K562 (cell line): Measurements from ENCODE around the gene UBA1. TPM values are rescaled to one million over a fixed set of nuclear protein-coding genes. Genes with fewer than 3 reads are reported as not detected.

Experiments used
- ELF2 ChIP-seq: fragments of 250-450 bp; sonication (Bioruptor Pico); IDR thresholded peaks from 2 replicates; pipeline ENCODE4 v1.5.0; 2021; ENCODE audit warnings: mild to moderate bottlenecking
- EP400 ChIP-seq: fragments of 450-650 bp; IDR thresholded peaks from 2 replicates; pipeline ENCODE4 v1.6.1; 2017; ENCODE audit warnings: antibody characterized with exemption, mild to moderate bottlenecking, moderate library complexity
- NONO ChIP-seq, 2 experiments: fragments of 200-400 bp in 1 of 2; fragments of 450-650 bp in 1 of 2; formaldehyde crosslinking in 1 of 2; IDR thresholded peaks; 2 replicates each; pipeline ENCODE4 v1.6.1; 2017; ENCODE audit warnings: low read depth in 2 of 2, mild to moderate bottlenecking in 2 of 2, moderate library complexity in 2 of 2, low read length in 1 of 2
- SMARCA4 ChIP-seq: fragments of 450-650 bp; IDR thresholded peaks from 2 replicates; pipeline ENCODE4 v1.6.1; 2016
- SMARCB1 ChIP-seq: IDR thresholded peaks from 2 replicates; pipeline ENCODE4 v1.6.1; 2011; ENCODE audit warnings: improper control_type of control experiment, low read depth; ENCODE audit not compliant: insufficient read length
- polyA plus RNA-seq, 8 experiments: library from polyadenylated mRNA; depleted of rRNA in 4 of 8; stranded (reverse) in 5 of 8; unstranded in 3 of 8; fragments of >200 nt; fragmentation: Nextera tagmentation in 2 of 8; fragmentation: Illumina TruSeq in 1 of 8; extraction: Ambion mirVana in 2 of 8; extraction: Trizol in 1 of 8; gene quantifications; 2 replicates each; pipeline versions ENCODE4 v1.2.1 to v1.2.3, GENCODE V29; 2011 to 2014; ENCODE audit warnings: inconsistent platforms in 1 of 8, missing spikeins in 1 of 8
- total RNA-seq, 7 experiments: library from RNA; depleted of rRNA in 6 of 7; stranded (reverse); fragments of >200 nt in 6 of 7; fragmentation: Illumina TruSeq in 2 of 7; extraction: Trizol in 2 of 7; gene quantifications; 2 replicates each; pipeline versions ENCODE4 v1.2.1 to v1.2.3, GENCODE V29; 2011 to 2021; ENCODE audit warnings: low replicate concordance in 1 of 7
- TF ChIP-seq, protein P1 (sequence below): IDR thresholded peaks from 2 replicates; pipeline ENCODE4 v1.6.1; 2011; ENCODE audit warnings: borderline replicate concordance, low read depth, mild to moderate bottlenecking, moderate library complexity, low read length; ENCODE audit not compliant: insufficient read depth, poor library complexity, severe bottlenecking
- TF ChIP-seq, protein P2 (sequence below): fragments of 250-450 bp; sonication (Bioruptor Pico); IDR thresholded peaks from 2 replicates; pipeline ENCODE4 v1.5.0; 2022; ENCODE audit warnings: mild to moderate bottlenecking
- TF ChIP-seq, protein P3 (sequence below): sonication (generic); formaldehyde crosslinking; IDR thresholded peaks from 2 replicates; pipeline ENCODE4 v1.4.0; 2020; ENCODE audit warnings: mild to moderate bottlenecking, missing genetic modification reagents
- TF ChIP-seq, protein P4 (sequence below): sonication (generic); formaldehyde crosslinking; IDR thresholded peaks from 2 replicates; pipeline ENCODE4 v1.9.0; 2022; ENCODE audit warnings: mild to moderate bottlenecking, missing genetic modification reagents
- TF ChIP-seq, protein P5 (sequence below): fragments of 450-650 bp; formaldehyde crosslinking; IDR thresholded peaks from 2 replicates; pipeline ENCODE4 v1.4.0; 2022; ENCODE audit warnings: missing genetic modification characterization
- TF ChIP-seq, protein P6 (sequence below), 2 experiments: fragments of 450-650 bp in 1 of 2; sonication (generic) in 1 of 2; formaldehyde crosslinking in 1 of 2; IDR thresholded peaks in 1 of 2; conservative IDR thresholded peaks in 1 of 2; 2 replicates each; pipeline versions ENCODE4 v1.6.1 to v1.8.1; 2016 to 2023; ENCODE audit warnings: mild to moderate bottlenecking in 2 of 2, moderate library complexity in 2 of 2, inconsistent platforms in 1 of 2, missing genetic modification reagents in 1 of 2
- TF ChIP-seq, protein P7 (sequence below), 2 experiments: fragments of 450-650 bp; IDR thresholded peaks; 2 replicates each; pipeline ENCODE4 v1.6.1; 2016

UBA1 gene
- total and polyA plus RNA-seq, 9 of the 15 experiments (the other 6 are each of a cell fraction or from before 2014, with no cell fraction given), result 32.0 to 174 (median 93.6) TPM

DNA sequence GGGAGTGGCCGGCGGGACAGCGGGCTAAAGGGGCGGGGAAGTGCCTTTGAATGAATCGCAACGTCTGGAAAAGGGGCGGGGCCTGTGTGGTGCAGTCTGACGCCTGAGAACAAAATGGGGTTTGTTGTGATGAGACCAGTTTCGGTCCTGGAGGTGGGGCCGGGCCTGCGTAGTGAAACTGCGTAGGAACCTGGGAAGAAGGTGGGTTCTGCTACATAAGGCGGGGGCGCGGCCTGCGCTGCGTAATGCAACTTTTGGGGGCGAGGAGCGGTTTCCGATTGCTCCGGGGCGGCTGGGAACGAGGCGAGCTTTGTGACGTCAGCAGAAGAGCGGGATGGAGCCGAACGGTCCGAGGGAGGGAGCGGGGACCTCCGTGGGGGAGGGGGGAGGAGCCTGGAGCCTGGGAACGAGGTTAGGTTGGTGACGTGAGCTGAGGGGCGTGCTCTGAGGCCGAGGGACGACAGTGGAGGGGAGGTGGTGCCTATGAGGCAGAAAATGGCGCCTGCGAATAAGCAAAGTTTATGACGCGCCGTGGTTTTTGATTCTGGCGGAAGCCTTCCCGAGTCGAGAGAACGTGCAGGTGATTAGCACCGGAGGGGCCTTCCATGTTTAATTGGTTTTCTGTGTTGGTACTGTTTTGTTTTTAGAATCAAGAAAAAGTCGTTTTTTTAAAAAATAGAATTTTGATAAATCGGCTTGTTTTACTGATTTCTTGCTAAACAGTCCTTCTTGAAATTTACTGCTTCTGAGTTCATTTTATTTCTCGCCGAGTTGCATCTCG, 39.9 kb downstream of the UBA1 start (continued):
- TF ChIP-seq, protein P1, sequence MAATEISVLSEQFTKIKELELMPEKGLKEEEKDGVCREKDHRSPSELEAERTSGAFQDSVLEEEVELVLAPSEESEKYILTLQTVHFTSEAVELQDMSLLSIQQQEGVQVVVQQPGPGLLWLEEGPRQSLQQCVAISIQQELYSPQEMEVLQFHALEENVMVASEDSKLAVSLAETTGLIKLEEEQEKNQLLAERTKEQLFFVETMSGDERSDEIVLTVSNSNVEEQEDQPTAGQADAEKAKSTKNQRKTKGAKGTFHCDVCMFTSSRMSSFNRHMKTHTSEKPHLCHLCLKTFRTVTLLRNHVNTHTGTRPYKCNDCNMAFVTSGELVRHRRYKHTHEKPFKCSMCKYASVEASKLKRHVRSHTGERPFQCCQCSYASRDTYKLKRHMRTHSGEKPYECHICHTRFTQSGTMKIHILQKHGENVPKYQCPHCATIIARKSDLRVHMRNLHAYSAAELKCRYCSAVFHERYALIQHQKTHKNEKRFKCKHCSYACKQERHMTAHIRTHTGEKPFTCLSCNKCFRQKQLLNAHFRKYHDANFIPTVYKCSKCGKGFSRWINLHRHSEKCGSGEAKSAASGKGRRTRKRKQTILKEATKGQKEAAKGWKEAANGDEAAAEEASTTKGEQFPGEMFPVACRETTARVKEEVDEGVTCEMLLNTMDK, result no peak
- TF ChIP-seq, protein P2, sequence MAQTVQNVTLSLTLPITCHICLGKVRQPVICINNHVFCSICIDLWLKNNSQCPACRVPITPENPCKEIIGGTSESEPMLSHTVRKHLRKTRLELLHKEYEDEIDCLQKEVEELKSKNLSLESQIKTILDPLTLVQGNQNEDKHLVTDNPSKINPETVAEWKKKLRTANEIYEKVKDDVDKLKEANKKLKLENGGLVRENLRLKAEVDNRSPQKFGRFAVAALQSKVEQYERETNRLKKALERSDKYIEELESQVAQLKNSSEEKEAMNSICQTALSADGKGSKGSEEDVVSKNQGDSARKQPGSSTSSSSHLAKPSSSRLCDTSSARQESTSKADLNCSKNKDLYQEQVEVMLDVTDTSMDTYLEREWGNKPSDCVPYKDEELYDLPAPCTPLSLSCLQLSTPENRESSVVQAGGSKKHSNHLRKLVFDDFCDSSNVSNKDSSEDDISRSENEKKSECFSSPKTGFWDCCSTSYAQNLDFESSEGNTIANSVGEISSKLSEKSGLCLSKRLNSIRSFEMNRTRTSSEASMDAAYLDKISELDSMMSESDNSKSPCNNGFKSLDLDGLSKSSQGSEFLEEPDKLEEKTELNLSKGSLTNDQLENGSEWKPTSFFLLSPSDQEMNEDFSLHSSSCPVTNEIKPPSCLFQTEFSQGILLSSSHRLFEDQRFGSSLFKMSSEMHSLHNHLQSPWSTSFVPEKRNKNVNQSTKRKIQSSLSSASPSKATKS, result no peak
- TF ChIP-seq, protein P3, sequence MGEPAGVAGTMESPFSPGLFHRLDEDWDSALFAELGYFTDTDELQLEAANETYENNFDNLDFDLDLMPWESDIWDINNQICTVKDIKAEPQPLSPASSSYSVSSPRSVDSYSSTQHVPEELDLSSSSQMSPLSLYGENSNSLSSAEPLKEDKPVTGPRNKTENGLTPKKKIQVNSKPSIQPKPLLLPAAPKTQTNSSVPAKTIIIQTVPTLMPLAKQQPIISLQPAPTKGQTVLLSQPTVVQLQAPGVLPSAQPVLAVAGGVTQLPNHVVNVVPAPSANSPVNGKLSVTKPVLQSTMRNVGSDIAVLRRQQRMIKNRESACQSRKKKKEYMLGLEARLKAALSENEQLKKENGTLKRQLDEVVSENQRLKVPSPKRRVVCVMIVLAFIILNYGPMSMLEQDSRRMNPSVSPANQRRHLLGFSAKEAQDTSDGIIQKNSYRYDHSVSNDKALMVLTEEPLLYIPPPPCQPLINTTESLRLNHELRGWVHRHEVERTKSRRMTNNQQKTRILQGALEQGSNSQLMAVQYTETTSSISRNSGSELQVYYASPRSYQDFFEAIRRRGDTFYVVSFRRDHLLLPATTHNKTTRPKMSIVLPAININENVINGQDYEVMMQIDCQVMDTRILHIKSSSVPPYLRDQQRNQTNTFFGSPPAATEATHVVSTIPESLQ (CRISPR knock-in tag), result no peak
- TF ChIP-seq, protein P4, sequence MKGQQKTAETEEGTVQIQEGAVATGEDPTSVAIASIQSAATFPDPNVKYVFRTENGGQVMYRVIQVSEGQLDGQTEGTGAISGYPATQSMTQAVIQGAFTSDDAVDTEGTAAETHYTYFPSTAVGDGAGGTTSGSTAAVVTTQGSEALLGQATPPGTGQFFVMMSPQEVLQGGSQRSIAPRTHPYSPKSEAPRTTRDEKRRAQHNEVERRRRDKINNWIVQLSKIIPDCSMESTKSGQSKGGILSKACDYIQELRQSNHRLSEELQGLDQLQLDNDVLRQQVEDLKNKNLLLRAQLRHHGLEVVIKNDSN (CRISPR knock-in tag), result no peak
- TF ChIP-seq SMARCA4 (no peak), SMARCB1 (no peak), EP400 (peak; percentile 53; the same call in 1 of the 2 replicates), NONO (IDR thresholded peaks at IDR 0.05; ENCODE audit: low read depth in 2 of 2, low read length in 1 of 2) (no peak), ELF2 (CRISPR knock-in tag) (no peak)
- TF ChIP-seq, protein P5, sequence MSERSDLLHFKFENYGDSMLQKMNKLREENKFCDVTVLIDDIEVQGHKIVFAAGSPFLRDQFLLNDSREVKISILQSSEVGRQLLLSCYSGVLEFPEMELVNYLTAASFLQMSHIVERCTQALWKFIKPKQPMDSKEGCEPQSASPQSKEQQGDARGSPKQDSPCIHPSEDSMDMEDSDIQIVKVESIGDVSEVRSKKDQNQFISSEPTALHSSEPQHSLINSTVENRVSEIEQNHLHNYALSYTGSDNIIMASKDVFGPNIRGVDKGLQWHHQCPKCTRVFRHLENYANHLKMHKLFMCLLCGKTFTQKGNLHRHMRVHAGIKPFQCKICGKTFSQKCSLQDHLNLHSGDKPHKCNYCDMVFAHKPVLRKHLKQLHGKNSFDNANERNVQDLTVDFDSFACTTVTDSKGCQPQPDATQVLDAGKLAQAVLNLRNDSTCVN (CRISPR knock-in tag), result no peak
- TF ChIP-seq, protein P6, sequence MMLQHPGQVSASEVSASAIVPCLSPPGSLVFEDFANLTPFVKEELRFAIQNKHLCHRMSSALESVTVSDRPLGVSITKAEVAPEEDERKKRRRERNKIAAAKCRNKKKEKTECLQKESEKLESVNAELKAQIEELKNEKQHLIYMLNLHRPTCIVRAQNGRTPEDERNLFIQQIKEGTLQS (IDR thresholded peaks at IDR 0.05), result peak; percentile 59; the same call in 1 of the 2 replicates
- TF ChIP-seq, protein P6 (CRISPR knock-in tag; conservative IDR thresholded peaks at IDR 0.05), result no peak
- TF ChIP-seq, protein P7, sequence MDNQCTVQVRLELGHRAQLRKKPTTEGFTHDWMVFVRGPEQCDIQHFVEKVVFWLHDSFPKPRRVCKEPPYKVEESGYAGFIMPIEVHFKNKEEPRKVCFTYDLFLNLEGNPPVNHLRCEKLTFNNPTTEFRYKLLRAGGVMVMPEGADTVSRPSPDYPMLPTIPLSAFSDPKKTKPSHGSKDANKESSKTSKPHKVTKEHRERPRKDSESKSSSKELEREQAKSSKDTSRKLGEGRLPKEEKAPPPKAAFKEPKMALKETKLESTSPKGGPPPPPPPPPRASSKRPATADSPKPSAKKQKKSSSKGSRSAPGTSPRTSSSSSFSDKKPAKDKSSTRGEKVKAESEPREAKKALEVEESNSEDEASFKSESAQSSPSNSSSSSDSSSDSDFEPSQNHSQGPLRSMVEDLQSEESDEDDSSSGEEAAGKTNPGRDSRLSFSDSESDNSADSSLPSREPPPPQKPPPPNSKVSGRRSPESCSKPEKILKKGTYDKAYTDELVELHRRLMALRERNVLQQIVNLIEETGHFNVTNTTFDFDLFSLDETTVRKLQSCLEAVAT (IDR thresholded peaks at IDR 0.05), result no peak
